ENCODE data around the gene KAT2A. TPM values are rescaled to one million over a fixed set of nuclear protein-coding genes. Genes with fewer than 3 reads are reported as not detected.
"Not testable (repeated sequence)": the region's sequence is repeated elsewhere in the genome, so short reads cannot be mapped to it uniquely, and the experiment has no call there.

The KAT2A gene
- total RNA-seq, 4 donors from 2014 or later: 13.8 to 31.1 (median 21.8) TPM

- no peak for DNase-seq (ENCODE audit: extremely low spot score)
- TF ChIP-seq CTCF (IDR thresholded peaks at IDR 0.05) (no peak), EP300 (IDR thresholded peaks at IDR 0.05) (no peak), POLR2AphosphoS5 (IDR thresholded peaks at IDR 0.05) (no peak), POLR2A (IDR thresholded peaks at IDR 0.05; ENCODE audit: low read depth) (no peak)
- Histone ChIP-seq H3K9me3 (no peaks in the 10 kb centered on the region), H3K4me1 (peaks cover 54 to 70% (median 63%) of the 10 kb centered on the region in 4 donors), H3K27ac (replicated peaks in 1 of 4) (no peak overlapping the region), H3K27me3 (no peaks in the 10 kb centered on the region), H3K36me3 (peaks cover 4 to 32% (median 20%) of the 10 kb centered on the region in 4 donors), H3K4me3 (no peak overlapping the region)
- intact Hi-C loops (cut with DNase I): no loop called here
- WGBS: 74% methylated on average over 8 of the region's 8 CpGs
Measured at GRCh38 chr17:42141382-42141781, 20.2 kb upstream of the KAT2A start.

GRCh38 chr17:42140690-42141089 is 19.5 kb upstream of the KAT2A start:
- DNase-seq (ENCODE audit: extremely low spot score); H3K27ac ChIP-seq (replicated peaks in 1 of 4); H3K9me3 ChIP-seq; H3K4me3 ChIP-seq; H3K27me3 ChIP-seq; intact Hi-C loops (cut with DNase I): not testable (repeated sequence)
- peaks cover 61 to 76% (median 70%) of the 10 kb centered on the region in 4 donors for H3K4me1 ChIP-seq
- peaks cover 4 to 28% (median 16%) of the 10 kb centered on the region in 4 donors for H3K36me3 ChIP-seq
- 99% methylated on average over 7 of the region's 7 CpGs for WGBS

- H3K9me3 ChIP-seq: no peaks in the 10 kb centered on the region
- peak overlapping the region in 1 of 4 donors; percentile 14 for H3K27ac ChIP-seq (replicated peaks in 1 of 4)
- H3K27me3 ChIP-seq: no peaks in the 10 kb centered on the region
- no peak for DNase-seq (ENCODE audit: extremely low spot score)
- H3K4me1 ChIP-seq: peaks cover 78 to 90% (median 86%) of the 10 kb centered on the region in 4 donors
- H3K4me3 ChIP-seq: no peak overlapping the region
- no peak for TF ChIP-seq EP300 (IDR thresholded peaks at IDR 0.05)
- TF ChIP-seq POLR2AphosphoS5 (IDR thresholded peaks at IDR 0.05): no peak
- no peak for TF ChIP-seq POLR2A (IDR thresholded peaks at IDR 0.05; ENCODE audit: low read depth)
- no peak for TF ChIP-seq CTCF (IDR thresholded peaks at IDR 0.05)
- intact Hi-C loops (cut with DNase I): no loop called here
- 73% methylated on average over 6 of the region's 7 CpGs for WGBS
- H3K36me3 ChIP-seq: peaks cover 0 to 25% (median 7%) of the 10 kb centered on the region in 4 donors
Measured at GRCh38 chr17:42138749-42139492, 17.8 kb upstream of the KAT2A start.

- Histone ChIP-seq H3K4me1 (peaks cover 80 to 91% (median 87%) of the 10 kb centered on the region in 4 donors), H3K27me3 (no peaks in the 10 kb centered on the region), H3K9me3 (no peaks in the 10 kb centered on the region), H3K36me3 (peaks cover 0 to 20% (median 5%) of the 10 kb centered on the region in 4 donors), H3K27ac (replicated peaks in 1 of 4) (peak overlapping the region; percentile 30 to 63 (median 52)), H3K4me3 (peak overlapping the region in 1 of 4 donors; percentile 5)
- no peak for DNase-seq (ENCODE audit: extremely low spot score)
- intact Hi-C loops (cut with DNase I): no loop called here
- 89% methylated on average over 3 of the region's 3 CpGs for WGBS
- TF ChIP-seq CTCF (IDR thresholded peaks at IDR 0.05) (no peak), EP300 (IDR thresholded peaks at IDR 0.05) (no peak), POLR2AphosphoS5 (IDR thresholded peaks at IDR 0.05) (no peak), POLR2A (IDR thresholded peaks at IDR 0.05; ENCODE audit: low read depth) (no peak)
Measured at GRCh38 chr17:42136654-42137051, 15.5 kb upstream of the KAT2A start.

- WGBS: 62% methylated on average over 15 of the region's 15 CpGs
- H3K9me3 ChIP-seq: no peaks in the 10 kb centered on the region
- TF ChIP-seq POLR2AphosphoS5 (IDR thresholded peaks at IDR 0.05): peak; percentile 61 to 69
- no peak for TF ChIP-seq POLR2A (IDR thresholded peaks at IDR 0.05; ENCODE audit: low read depth)
- TF ChIP-seq CTCF (IDR thresholded peaks at IDR 0.05): no peak
- TF ChIP-seq EP300 (IDR thresholded peaks at IDR 0.05): no peak
- H3K36me3 ChIP-seq: peaks cover 0 to 13% (median under 1%) of the 10 kb centered on the region in 4 donors
- no peaks in the 10 kb centered on the region for H3K27me3 ChIP-seq
- no peak for DNase-seq (ENCODE audit: extremely low spot score)
- H3K4me3 ChIP-seq: peak overlapping the region in 1 of 4 donors; percentile 5
- peaks cover 83 to 91% (median 89%) of the 10 kb centered on the region in 4 donors for H3K4me1 ChIP-seq
- intact Hi-C loops (cut with DNase I): no loop called here
- H3K27ac ChIP-seq (replicated peaks in 1 of 4): peak overlapping the region; percentile 39 to 63 (median 52)
Measured at GRCh38 chr17:42135664-42136653, 14.8 kb upstream of the KAT2A start.
